Adrenal gland (tissue), 12 donors: Measurements from ENCODE around the gene KCNIP1. TPM values are rescaled to one million over a fixed set of nuclear protein-coding genes. Genes with fewer than 3 reads are reported as not detected.

Experiments
- DNase-seq, 7 donors: peaks; one replicate each; pipeline ENCODE4 v3.0.0-alpha.2; 2019 to 2020
- H3K27ac ChIP-seq, 5 donors: fragments of 200-600 bp; sonication (generic) in 4 of 5; 1 replicate in 3 of 5; 2 replicates in 2 of 5; pipeline versions ENCODE4 v1.5.1 to v1.8.0; 2016 to 2020; ENCODE audit warnings: mild to moderate bottlenecking in 1 of 5
- H3K27me3 ChIP-seq: fragments of 200-600 bp; 2 replicates; pipeline ENCODE4 v1.8.0; 2021
- H3K36me3 ChIP-seq, 2 donors: fragments of 200-600 bp; replicated peaks in 1 of 2; 1 replicate in 1 of 2; 2 replicates in 1 of 2; pipeline versions ENCODE4 v1.5.1 to v1.8.0; 2018 to 2022
- H3K4me1 ChIP-seq, 2 donors: fragments of 200-600 bp; replicated peaks in 1 of 2; 1 replicate in 1 of 2; 2 replicates in 1 of 2; pipeline versions ENCODE4 v1.5.1 to v1.8.0; 2018 to 2021
- H3K4me3 ChIP-seq, 4 donors: fragments of 200-600 bp; sonication (generic) in 3 of 4; one replicate each; pipeline ENCODE4 v1.5.1; 2016 to 2018
- H3K9me3 ChIP-seq, 3 donors: fragments of 200-600 bp; sonication (generic) in 1 of 3; replicated peaks in 1 of 3; 1 replicate in 2 of 3; 2 replicates in 1 of 3; pipeline versions ENCODE4 v1.5.1 to v1.8.0; 2016 to 2021
- CTCF ChIP-seq, 6 experiments: fragments of 450-650 bp in 4 of 6; fragments of 200-600 bp in 2 of 6; sonication (generic) in 1 of 6; IDR thresholded peaks; 1 replicate in 5 of 6; 2 replicates in 1 of 6; pipeline versions ENCODE4 v1.5.1 to v1.8.0; 2016 to 2021; ENCODE audit warnings: antibody characterized with exemption in 6 of 6, mild to moderate bottlenecking in 2 of 6, moderate library complexity in 1 of 6
- POLR2A ChIP-seq, 2 donors: fragments of 450-650 bp; IDR thresholded peaks; one replicate each; pipeline ENCODE4 v1.6.1; 2017; ENCODE audit warnings: antibody characterized with exemption in 2 of 2, mild to moderate bottlenecking in 2 of 2, moderate library complexity in 1 of 2
- WGBS, 4 donors: extraction: QIAGEN DNeasy Blood & Tissue Kit in 2 of 4; methylation state at CpG; one replicate each; pipeline versions ENCODE4 v1.1.5 to v1.1.7; 2013 to 2017; 5-methylcytosine and 5-hydroxymethylcytosine counted together
- intact Hi-C, 2 donors: fragments of 100-400 bp; cut with DNase I; formaldehyde crosslinking; loops; one replicate each; pipeline versions ENCODE4 v1.14.1 to v1.15.0; 2022 to 2023
- polyA plus RNA-seq, 3 donors: library from polyadenylated mRNA; stranded (reverse); fragments of 200-250 nt in 2 of 3; fragments of 350-450 nt in 1 of 3; fragmentation: Illumina TruSeq in 1 of 3; extraction: RNeasy Lipid Tissue Mini Kit (QIAGEN cat#74804) in 1 of 3; gene quantifications; one replicate each; pipeline ENCODE4 v1.2.3, GENCODE V29; 2013 to 2014
- total RNA-seq, 9 donors: library from RNA; depleted of rRNA in 4 of 9; stranded (reverse); fragments of >200 nt in 4 of 9; fragments of 120-200 nt in 1 of 9; fragmentation: NEBNext Ultra II Directional in 1 of 9; extraction: Animal tissue kit (Norgen Biotek cat#: 25700) in 1 of 9; gene quantifications; one replicate each; pipeline versions ENCODE4 v1.1.0 to v1.2.4, GENCODE V29; 2013 to 2023
- donor health status: healthy with polysubstance abuse.
- donor health status: Bipolar disorder and iron deficiency.
- donor health status: DM: yes; HTN: yes; CAD: no.
- donor health status: DM: no; HTN: no; CAD: no.
- donor health status: DM: no; HTN: no; CAD: no.
- donor health status: DM: yes; HTN: yes; CAD: no.

The KCNIP1 gene
- total and polyA plus RNA-seq, 12 donors: 0.14 to 12.6 (median 1.7) TPM; not detected in 1

- Histone ChIP-seq H3K27ac (no peak overlapping the region), H3K4me3 (no peak overlapping the region), H3K4me1 (no peaks in the 10 kb centered on the region), H3K27me3 (no peaks in the 10 kb centered on the region), H3K9me3 (no peaks in the 10 kb centered on the region), H3K36me3 (no peaks in the 10 kb centered on the region)
- 75 to 93% (median 84%) methylated on average over 4 of the region's 4 CpGs for WGBS, 4 donors
- TF ChIP-seq CTCF (IDR thresholded peaks at IDR 0.05): no peak
- no peak for DNase-seq
- intact Hi-C loops: no loop called here
Measured at GRCh38 chr5:170711300-170711699, 207.5 kb downstream of the KCNIP1 start.

GRCh38 chr5:170715141-170715540, 211.3 kb downstream of the KCNIP1 start:
- no peak for TF ChIP-seq POLR2A (IDR thresholded peaks at IDR 0.05)
- TF ChIP-seq CTCF (IDR thresholded peaks at IDR 0.05): no peak
- intact Hi-C loops: no loop called here
- no peak for DNase-seq
- H3K36me3 ChIP-seq: no peaks in the 10 kb centered on the region
- no peaks in the 10 kb centered on the region for H3K9me3 ChIP-seq
- no peak overlapping the region for H3K4me3 ChIP-seq
- H3K4me1 ChIP-seq: no peaks in the 10 kb centered on the region
- no peaks in the 10 kb centered on the region for H3K27me3 ChIP-seq
- H3K27ac ChIP-seq: no peak overlapping the region
- 89 to 97% (median 91%) methylated on average over 5 of the region's 5 CpGs for WGBS, 4 donors

GRCh38 chr5:170716396-170716795, 212.6 kb downstream of the KCNIP1 start:
- no peak for DNase-seq
- intact Hi-C loops: no loop called here
- Histone ChIP-seq H3K27me3 (no peaks in the 10 kb centered on the region), H3K4me1 (no peaks in the 10 kb centered on the region), H3K36me3 (no peaks in the 10 kb centered on the region), H3K27ac (no peak overlapping the region), H3K4me3 (no peak overlapping the region), H3K9me3 (no peaks in the 10 kb centered on the region)
- TF ChIP-seq CTCF (IDR thresholded peaks at IDR 0.05): no peak
- TF ChIP-seq POLR2A (IDR thresholded peaks at IDR 0.05): no peak
- WGBS, 4 donors: 31 to 43% (median 38%) methylated on average over 4 of the region's 4 CpGs

GRCh38 chr5:170719551-170719950, 215.7 kb downstream of the KCNIP1 start:
- no peak for DNase-seq
- WGBS, 4 donors: 51 to 86% (median 66%) methylated on average over 3 of the region's 3 CpGs
- no peaks in the 10 kb centered on the region for H3K4me1 ChIP-seq

More at GRCh38 chr5:170719551-170719950, 215.7 kb downstream of the KCNIP1 start:
- no peak overlapping the region for H3K4me3 ChIP-seq
- H3K27ac ChIP-seq: no peak overlapping the region
- no peaks in the 10 kb centered on the region for H3K36me3 ChIP-seq
- TF ChIP-seq POLR2A (IDR thresholded peaks at IDR 0.05): no peak
- TF ChIP-seq CTCF (IDR thresholded peaks at IDR 0.05): no peak
- no peaks in the 10 kb centered on the region for H3K27me3 ChIP-seq
- intact Hi-C loops: no loop called here
- H3K9me3 ChIP-seq: no peaks in the 10 kb centered on the region
